ENCODE data around the gene PPM1E.
"Not testable (repeated sequence)": the region's sequence is repeated elsewhere in the genome, so short reads cannot be mapped to it uniquely, and the experiment has no call there.

PPM1E gene

DNA sequence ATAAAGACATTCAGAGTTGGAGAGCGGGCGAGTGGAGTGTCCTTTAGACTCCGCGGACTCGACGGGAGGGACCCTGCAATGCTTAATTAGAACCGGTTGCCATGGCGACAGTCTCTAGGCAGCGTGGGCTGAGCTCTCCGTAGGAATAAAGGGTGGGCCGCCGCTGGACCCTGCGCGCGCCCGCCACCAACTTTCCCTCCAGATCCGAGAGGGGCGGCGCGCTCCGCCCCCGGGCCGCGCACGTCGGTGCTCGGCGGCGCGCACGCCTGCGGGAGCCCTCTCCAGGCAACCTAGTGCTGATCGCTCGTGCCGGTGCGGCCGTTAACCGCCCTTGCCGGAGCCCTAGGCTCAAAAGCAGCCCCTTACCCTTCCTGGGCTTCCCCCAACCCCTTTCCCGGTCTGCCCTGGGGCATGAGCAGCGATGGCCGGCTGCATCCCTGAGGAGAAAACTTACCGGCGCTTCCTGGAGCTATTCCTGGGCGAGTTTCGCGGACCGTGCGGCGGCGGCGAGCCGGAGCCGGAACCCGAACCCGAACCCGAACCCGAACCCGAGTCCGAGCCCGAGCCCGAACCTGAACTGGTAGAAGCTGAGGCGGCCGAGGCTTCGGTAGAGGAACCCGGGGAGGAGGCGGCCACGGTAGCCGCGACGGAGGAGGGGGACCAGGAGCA, at the start of gene PPM1E:
PPM1E (plus strand) TSS at position 278 of the 669 bp plus-strand sequence.
- peak; percentile 26 for DNase-seq

DNA sequence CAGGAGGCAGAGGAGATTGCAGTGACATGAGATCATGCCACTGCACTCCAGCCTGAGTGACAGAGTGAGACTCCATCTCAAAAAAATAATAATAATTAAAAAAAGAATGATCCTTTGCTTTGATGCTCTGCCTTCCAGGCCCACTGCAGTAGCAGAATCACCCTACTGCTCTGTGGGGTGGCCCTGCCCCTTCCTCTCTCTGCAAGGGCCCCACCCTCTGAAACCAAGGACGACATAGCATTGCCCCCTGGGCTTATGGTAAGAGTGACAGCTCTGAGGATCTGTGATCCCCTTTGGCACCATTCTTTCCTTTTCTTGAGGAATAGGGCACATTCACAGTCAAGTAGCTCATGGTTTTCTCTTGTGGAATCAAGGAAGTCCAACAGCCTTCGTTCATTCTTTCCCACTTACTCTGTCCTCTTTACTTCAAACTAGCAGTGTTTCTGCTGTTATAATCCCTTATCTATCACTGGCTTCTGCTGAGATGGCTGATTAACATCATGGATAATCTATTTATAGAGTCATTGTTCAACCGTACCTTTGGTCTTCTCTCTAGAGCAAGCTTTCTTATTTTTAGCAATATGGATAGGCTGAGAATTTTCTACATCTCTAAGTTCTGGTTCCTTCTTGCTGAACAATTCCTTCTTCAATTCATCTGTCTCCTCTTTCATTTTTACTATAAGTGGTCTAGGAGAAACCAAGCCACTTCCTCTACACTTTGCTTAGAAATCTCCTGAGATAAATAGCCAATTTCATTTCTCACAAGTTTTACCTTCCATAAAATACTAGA, 49.1 kb upstream of the PPM1E start:
- DNase-seq, result no peak

GRCh38 chr17:58710948-58711552, 44.6 kb upstream of the PPM1E start:
- peak; percentile 75 for DNase-seq

DNA sequence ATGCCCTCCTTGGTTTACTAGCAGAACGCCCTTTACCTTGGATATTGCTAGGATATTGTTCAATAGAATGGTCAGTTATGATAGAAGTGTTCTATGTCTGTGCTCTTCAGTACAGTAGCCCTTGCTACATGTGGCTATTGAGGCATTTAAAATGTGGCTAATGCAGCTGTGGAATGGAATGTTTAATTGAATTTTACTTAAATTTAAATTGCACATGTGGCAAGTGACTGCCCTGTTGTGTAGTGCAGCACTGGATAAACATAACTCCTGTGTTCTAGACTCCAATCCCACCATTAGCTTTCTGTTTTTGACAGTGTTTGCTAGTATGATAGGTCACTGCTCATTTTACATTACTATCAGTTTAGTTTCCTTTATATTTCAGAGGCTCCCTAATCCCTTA, 33.4 kb upstream of the PPM1E start:
- no peak for DNase-seq

- DNase-seq, result no peak
Measured at GRCh38 chr17:58722696-58723095, 33.0 kb upstream of the PPM1E start.

- no peak for DNase-seq
Measured at GRCh38 chr17:58728798-58729197, 26.9 kb upstream of the PPM1E start.

DNA sequence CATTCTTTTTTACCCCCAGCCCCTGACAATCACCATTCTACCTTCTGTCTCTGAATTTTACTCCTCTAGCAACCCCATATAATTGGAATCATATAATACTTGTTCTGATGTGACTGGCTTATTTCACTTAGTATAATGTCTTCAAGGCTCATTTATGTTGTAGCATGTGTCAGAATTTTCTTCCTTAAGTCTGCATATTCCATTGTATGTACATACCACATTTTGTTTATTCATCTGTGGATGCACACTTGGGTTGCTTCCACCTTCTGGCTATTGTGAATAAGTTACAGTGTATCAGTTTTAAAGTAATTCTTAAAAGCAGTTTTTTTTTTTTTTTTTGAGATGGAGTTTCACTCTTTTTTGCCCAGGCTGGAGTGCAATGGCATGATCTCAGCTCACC, 24.7 kb upstream of the PPM1E start:
- no peak for DNase-seq

- no peak for DNase-seq
Measured at GRCh38 chr17:58734040-58734439, 21.6 kb upstream of the PPM1E start.

DNA sequence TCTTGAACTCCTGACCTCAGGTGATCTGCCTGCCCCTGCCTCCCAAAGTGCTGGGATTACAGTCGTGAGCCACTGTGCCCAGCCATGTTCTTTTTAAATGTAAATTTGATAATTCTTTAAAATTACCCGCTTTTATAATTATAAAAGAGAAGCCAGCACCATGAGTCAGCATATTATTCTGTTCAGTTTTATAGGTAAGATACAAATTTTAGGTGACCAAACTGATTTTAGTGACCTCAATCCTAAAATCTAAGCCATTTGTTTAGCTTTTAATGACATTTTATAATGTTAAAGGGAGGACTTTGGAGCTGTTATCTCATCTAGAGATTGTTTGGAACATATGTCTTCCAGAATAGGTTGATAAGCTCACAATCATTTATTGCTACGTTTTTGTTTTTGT, 20.8 kb upstream of the PPM1E start:
- no peak for DNase-seq

GRCh38 chr17:58741121-58741625, 14.5 kb upstream of the PPM1E start:
- DNase-seq, result no peak

DNA sequence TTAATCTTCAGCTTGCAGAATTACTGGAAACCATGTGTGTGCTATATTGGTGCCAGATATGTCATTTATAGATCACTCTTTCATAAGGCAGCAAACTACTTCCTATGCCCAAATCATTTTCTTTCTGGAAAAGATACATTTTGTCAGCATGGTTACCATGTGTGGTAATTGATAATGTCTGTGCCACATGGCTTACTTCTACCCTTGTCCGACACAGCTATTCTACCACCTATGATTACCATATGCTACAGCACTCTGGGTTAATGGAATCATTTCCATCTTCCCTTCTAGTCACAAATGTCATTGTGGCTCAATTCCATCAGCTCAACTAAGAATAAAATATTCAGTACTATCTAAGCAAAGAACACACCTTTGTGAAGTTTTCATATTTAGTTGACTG, 8.0 kb upstream of the PPM1E start:
- no peak for DNase-seq

- not testable (repeated sequence) for DNase-seq
Measured at GRCh38 chr17:58749627-58750026, 6.0 kb upstream of the PPM1E start.

GRCh38 chr17:58753026-58753425, 2.6 kb upstream of the PPM1E start:
- no peak for DNase-seq

DNA sequence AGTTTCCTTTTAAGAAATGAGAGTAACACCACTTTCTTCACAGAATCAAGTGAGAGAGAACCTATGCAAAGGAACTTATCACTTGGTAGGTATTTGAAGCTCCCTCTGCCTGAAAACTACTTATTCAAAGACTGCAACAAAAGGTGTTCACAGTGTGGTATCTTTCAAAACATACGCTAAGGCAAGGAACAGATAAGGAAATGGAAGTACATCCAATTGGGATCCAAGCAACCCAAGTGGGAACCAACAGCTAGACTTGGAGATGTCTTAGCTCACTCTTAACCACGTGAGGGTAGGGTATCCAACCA, 431 bp upstream of the PPM1E start:
- DNase-seq, result no peak

DNA sequence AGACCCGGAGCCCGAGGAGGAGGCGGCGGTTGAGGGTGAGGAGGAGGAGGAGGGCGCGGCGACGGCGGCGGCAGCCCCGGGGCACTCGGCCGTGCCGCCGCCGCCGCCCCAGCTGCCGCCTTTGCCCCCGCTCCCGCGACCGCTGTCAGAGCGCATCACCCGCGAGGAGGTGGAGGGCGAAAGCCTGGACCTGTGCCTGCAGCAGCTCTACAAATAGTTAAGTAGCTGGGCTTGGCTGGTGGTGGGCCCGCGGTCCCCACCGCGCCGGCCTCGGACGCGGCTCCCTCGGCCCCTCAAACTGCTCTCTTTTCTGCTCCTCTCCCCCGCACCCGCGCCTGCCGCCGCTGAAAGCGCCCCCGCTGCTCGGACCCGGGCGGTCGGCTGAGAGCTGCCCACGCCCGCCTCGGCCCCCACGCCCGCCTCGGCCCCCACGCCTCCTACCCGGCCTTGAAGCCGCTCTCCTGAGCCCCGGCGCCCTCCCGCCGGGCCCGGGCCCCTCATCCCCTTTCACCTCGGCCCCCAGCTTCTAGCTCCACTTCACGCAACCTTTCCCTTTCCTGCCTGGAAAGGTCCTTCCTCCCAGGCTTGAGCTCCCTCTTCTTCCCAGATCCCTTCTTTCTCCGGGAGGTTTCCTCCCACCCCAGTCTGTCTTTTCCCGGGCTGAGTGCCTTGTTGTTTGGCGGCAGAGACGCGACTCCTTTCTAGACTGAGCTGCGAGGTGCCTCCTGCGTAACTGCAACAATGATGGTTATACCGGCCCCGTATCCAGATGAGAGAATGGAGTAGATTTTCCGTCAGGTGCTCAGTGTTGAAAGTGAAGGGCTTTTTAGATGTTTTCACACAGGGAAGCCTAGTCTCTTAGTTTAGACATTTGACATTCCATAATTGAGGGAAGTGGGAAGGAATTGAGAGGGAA, 850 bp downstream of the PPM1E start:
- no peak for DNase-seq

DNA sequence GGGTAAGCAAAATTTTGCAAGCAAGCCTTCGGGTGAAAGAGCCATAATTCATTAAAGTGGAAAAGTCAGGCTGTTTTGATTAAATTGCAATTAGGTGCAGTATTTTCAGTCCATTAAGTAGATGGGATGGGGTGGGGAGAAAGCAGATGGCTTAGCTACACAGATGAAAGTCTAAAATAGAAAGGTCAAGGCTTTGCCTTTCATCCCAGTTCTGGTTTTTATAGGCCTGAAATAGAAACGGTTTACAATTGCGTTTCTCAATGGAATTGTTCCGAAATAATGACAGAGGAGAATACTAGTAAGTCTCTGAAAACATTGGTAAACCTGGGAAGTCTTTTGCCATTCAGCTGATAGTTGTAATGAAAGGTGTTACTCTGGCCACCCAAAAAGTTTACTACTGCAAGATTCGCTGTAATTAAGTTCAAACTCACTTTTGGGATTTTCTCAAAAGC, 1.5 kb downstream of the PPM1E start:
- no peak for DNase-seq

DNA sequence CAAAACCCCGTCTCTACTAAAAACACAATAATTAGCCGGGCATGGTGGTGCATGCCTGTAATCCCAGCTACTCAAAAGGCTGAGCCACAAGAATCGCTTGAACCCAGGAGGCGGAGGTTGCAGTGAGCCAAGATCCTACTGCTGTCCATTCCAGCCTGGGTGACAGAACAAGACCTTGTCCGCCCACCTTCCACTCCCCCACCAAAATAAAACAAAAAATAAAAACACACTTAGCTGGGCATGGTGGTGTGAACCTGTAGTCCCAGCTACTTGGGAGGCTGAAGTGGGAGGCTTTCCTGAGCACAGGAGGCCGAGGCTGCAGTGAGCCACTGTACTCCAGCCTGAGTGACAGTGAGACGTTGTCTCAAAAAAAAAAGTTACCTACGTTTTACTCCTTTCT, 3.2 kb downstream of the PPM1E start:
- DNase-seq, result no peak

GRCh38 chr17:58759522-58759921, 3.9 kb downstream of the PPM1E start:
- DNase-seq, result no peak

GRCh38 chr17:58760248-58760647, 4.6 kb downstream of the PPM1E start:
- DNase-seq, result no peak

DNA sequence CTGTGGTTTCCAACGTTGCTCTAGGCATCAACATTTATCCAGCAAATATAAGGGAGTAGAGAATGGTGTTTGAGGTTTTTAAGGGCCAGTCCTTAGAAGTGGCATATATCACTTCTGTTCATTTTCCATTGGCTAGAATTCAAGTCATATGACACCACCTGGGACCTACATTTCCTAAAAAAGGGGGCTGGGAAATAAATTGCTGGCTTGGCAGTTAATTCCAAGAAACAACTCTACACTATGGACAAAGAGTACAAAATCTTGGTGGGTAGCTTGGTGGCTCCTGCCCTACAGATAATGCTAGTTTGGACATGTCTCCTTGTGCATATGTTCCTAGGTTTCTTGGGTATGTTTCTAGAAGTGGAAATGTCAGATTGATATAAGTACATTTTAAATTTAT, 7.6 kb downstream of the PPM1E start:
- no peak for DNase-seq

- DNase-seq, result no peak
Measured at GRCh38 chr17:58764373-58764772, 8.7 kb downstream of the PPM1E start.

GRCh38 chr17:58778482-58778881, 22.8 kb downstream of the PPM1E start:
- DNase-seq, result not testable (repeated sequence)

GRCh38 chr17:58779446-58779845, 23.8 kb downstream of the PPM1E start:
- DNase-seq, result no peak

Data from RPMI8226 (cell line).